Left renal pelvis (tissue), 4 donors: Measurements from ENCODE around the gene EEF1AKMT3. TPM values are rescaled to one million over a fixed set of nuclear protein-coding genes. Genes with fewer than 3 reads are reported as not detected.

ENCODE experiments used
- DNase-seq, 4 donors: peaks; one replicate each; pipeline ENCODE4 v3.0.0-alpha.2; 2013; ENCODE audit warnings: low read depth in 4 of 4, low spot score in 3 of 4
- polyA plus RNA-seq, 4 donors: library from polyadenylated mRNA; unstranded; fragments of 120-200 nt; gene quantifications; one replicate each; pipeline ENCODE4 v1.2.1, GENCODE V29; 2013; ENCODE audit not compliant: insufficient read length in 4 of 4

EEF1AKMT3 gene
- polyA plus RNA-seq, 4 donors, result 11.2 to 17.5 (median 11.7) TPM

- DNase-seq, result no peak
Measured at GRCh38 chr12:57781244-57781643, 8.8 kb downstream of the EEF1AKMT3 start.

- no peak for DNase-seq
Measured at GRCh38 chr12:57781801-57782200, 9.4 kb downstream of the EEF1AKMT3 start.

GRCh38 chr12:57782243-57782607 is 9.8 kb downstream of the EEF1AKMT3 start:
- DNase-seq, result no peak

- peak; percentile 82 to 94 (median 91) for DNase-seq
Measured at GRCh38 chr12:57782608-57783465, 10.4 kb downstream of the EEF1AKMT3 start, which contains the start of gene TSFM. Gene TSFM, plus strand, starts transcription at chr12:57782787. Its CDS starts 15 bp downstream, at chr12:57782802.

GRCh38 chr12:57783466-57783801 is 11.0 kb downstream of the EEF1AKMT3 start:
- no peak for DNase-seq

- no peak for DNase-seq
Measured at GRCh38 chr12:57783861-57784260, 11.4 kb downstream of the EEF1AKMT3 start.

- no peak for DNase-seq
Measured at GRCh38 chr12:57793920-57794319, 21.5 kb downstream of the EEF1AKMT3 start.

- DNase-seq, result no peak
Measured at GRCh38 chr12:57795354-57795753, 22.9 kb downstream of the EEF1AKMT3 start.

GRCh38 chr12:57796996-57797395 is 24.6 kb downstream of the EEF1AKMT3 start:
- no peak for DNase-seq

- DNase-seq, result no peak
Measured at GRCh38 chr12:57797933-57798332, 25.5 kb downstream of the EEF1AKMT3 start.

- no peak for DNase-seq
Measured at GRCh38 chr12:57800965-57801364, 28.6 kb downstream of the EEF1AKMT3 start.

GRCh38 chr12:57802607-57803006 is 30.2 kb downstream of the EEF1AKMT3 start:
- no peak for DNase-seq

GRCh38 chr12:57803319-57803893 is 31.0 kb downstream of the EEF1AKMT3 start:
- DNase-seq, result no peak

- DNase-seq, result no peak
Measured at GRCh38 chr12:57806677-57807076, 34.3 kb downstream of the EEF1AKMT3 start.

- no peak for DNase-seq
Measured at GRCh38 chr12:57807285-57807684, 34.9 kb downstream of the EEF1AKMT3 start.

- DNase-seq, result no peak
Measured at GRCh38 chr12:57808351-57808750, 35.9 kb downstream of the EEF1AKMT3 start.

- DNase-seq, result no peak
Measured at GRCh38 chr12:57809425-57809824, 37.0 kb downstream of the EEF1AKMT3 start.

GRCh38 chr12:57810450-57810849 is 38.0 kb downstream of the EEF1AKMT3 start:
- no peak for DNase-seq

- DNase-seq, result no peak
Measured at GRCh38 chr12:57811028-57811755, 38.8 kb downstream of the EEF1AKMT3 start.

GRCh38 chr12:57813111-57813970 is 40.9 kb downstream of the EEF1AKMT3 start:
- DNase-seq, result no peak
